ENCODE measurements around the gene SKP2. TPM values are rescaled to one million over a fixed set of nuclear protein-coding genes. Genes with fewer than 3 reads are reported as not detected.
A peak's percentile ranks its signal among the peaks of the same experiment; 100 is the strongest.

Gene SKP2
- total RNA-seq, 2 experiments from 2014 or later = 6.3 to 7.2 TPM

GRCh38 chr5:36150676-36151433 lies 1.1 kb upstream of the SKP2 start:
- peak overlapping the region; percentile 95 for H3K4me3 Mint-ChIP-seq
- intact Hi-C loops (cut with DNase I, micrococcal nuclease) = loop anchor here (2.0 to 10.0 kb wide), 6 partner anchors 92 to 1316 kb away; partner anchors contain the start of genes DNAJC21 (in 1 of the 2), NIPBL (in 1 of the 2), NUP155 (in 1 of the 2) and TTC23L (in 1 of the 2)
- Histone ChIP-seq H3K27me3 (ENCODE audit: control insufficient read depth in 1 of 2, insufficient read depth in 2 of 2, low read length in 2 of 2) (no peaks in the 10 kb centered on the region), H3K36me3 (ENCODE audit: insufficient read depth, low read length) (peaks cover 1% of the 10 kb centered on the region), H3K4me3 (ENCODE audit: low read length) (peak overlapping the region; percentile 92), H3K4me1 (ENCODE audit: insufficient read depth, low read length) (peaks cover 27% of the 10 kb centered on the region), H3K27ac (ENCODE audit: low read depth in 1 of 2, low read length in 2 of 2) (peak overlapping the region; percentile 77 to 82), H3K9me3 (ENCODE audit: control insufficient read depth in 1 of 2, insufficient read depth in 1 of 2, low read length in 2 of 2) (no peaks in the 10 kb centered on the region)
- peak; percentile 19 for ATAC-seq (ENCODE audit: poor library complexity)
- no peaks in the 10 kb centered on the region for H3K9me3 Mint-ChIP-seq
- CTCF ChIA-PET = interaction anchor here (3.8 kb wide), 1 partner anchor 91 kb away, joined by 23 read pairs; the partner anchor contains the start of gene NADK2
- POLR2A ChIA-PET = interaction anchor here (0.6 to 3.7 kb wide), 8 partner anchors 9 to 1221 kb away, joined by 3 to 49 read pairs (median 6); partner anchors contain the start of genes DNAJC21, NADK2 and NIPBL
- DNase-seq = peak in 13 of 14 experiments; percentile 2 to 62 (median 20)
- peak overlapping the region; percentile 86 for H3K27ac Mint-ChIP-seq
- TF ChIP-seq, protein P1, sequence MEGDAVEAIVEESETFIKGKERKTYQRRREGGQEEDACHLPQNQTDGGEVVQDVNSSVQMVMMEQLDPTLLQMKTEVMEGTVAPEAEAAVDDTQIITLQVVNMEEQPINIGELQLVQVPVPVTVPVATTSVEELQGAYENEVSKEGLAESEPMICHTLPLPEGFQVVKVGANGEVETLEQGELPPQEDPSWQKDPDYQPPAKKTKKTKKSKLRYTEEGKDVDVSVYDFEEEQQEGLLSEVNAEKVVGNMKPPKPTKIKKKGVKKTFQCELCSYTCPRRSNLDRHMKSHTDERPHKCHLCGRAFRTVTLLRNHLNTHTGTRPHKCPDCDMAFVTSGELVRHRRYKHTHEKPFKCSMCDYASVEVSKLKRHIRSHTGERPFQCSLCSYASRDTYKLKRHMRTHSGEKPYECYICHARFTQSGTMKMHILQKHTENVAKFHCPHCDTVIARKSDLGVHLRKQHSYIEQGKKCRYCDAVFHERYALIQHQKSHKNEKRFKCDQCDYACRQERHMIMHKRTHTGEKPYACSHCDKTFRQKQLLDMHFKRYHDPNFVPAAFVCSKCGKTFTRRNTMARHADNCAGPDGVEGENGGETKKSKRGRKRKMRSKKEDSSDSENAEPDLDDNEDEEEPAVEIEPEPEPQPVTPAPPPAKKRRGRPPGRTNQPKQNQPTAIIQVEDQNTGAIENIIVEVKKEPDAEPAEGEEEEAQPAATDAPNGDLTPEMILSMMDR (IDR thresholded peaks at IDR 0.05) = no peak
- no peaks in the 10 kb centered on the region for H3K27me3 Mint-ChIP-seq
- peaks cover 70% of the 10 kb centered on the region for H3K4me1 Mint-ChIP-seq (ENCODE audit: low read depth)
- H3K36me3 Mint-ChIP-seq (ENCODE audit: low read depth) = peaks cover 40% of the 10 kb centered on the region

DNA sequence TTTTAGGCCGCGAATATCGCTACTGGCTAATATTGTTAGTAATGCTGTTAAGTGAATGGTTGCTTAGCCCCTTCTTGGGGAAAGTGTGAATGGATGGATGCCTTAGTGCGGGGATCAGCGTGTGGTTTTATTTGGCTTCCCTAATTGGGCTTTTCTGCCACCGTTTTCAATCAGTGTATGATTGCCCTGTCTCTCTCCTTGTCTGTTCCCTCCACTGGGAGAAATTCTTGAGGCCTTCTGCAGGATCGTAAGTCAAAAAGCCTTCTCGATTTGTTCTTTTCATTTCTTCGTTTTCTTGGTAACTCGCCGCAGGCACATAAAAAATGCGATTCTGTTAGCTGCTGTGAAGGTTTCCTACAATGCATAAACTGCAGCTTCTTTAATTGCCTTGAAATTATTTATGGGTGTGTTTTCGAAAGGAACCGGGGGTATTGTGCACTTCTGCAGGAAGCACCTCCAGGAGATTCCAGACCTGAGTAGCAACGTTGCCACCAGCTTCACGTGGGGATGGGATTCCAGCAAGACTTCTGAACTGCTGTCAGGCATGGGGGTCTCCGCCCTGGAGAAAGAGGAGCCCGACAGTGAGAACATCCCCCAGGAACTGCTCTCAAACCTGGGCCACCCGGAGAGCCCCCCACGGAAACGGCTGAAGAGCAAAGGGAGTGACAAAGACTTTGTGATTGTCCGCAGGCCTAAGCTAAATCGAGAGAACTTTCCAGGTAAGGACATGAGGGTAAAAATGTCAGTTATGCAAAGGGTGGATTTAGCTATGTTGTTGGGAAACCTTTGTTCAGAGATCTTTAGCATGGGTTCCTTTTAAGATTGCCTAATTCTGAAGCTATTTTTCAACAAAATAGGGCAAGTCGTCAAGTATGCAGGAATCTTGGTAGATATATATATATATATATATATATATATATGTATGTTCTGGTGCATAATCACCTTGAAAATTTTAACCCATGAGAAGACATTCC lies 700 bp downstream of the SKP2 start:
- Mint-ChIP-seq H3K9me3 (no peaks in the 10 kb centered on the region), H3K36me3 (ENCODE audit: low read depth) (peaks cover 58% of the 10 kb centered on the region), H3K4me1 (ENCODE audit: low read depth) (peaks cover 68% of the 10 kb centered on the region), H3K27ac (peak overlapping the region; percentile 86), H3K4me3 (peak overlapping the region; percentile 95), H3K27me3 (no peaks in the 10 kb centered on the region)
- peak overlapping the region; percentile 92 for H3K4me3 ChIP-seq (ENCODE audit: low read length)
- no peaks in the 10 kb centered on the region for H3K9me3 ChIP-seq (ENCODE audit: control insufficient read depth in 1 of 2, insufficient read depth in 1 of 2, low read length in 2 of 2)
- ATAC-seq (ENCODE audit: poor library complexity) (no peak), DNase-seq (no peak)
- TF ChIP-seq, protein P1 (IDR thresholded peaks at IDR 0.05) = no peak
- peaks cover 14% of the 10 kb centered on the region for H3K36me3 ChIP-seq (ENCODE audit: insufficient read depth, low read length)
- H3K27ac ChIP-seq (ENCODE audit: low read depth in 1 of 2, low read length in 2 of 2) = peak overlapping the region in 1 of 2 donors; percentile 36
- ChIA-PET POLR2A (interaction anchor here (0.9 to 3.7 kb wide), 9 partner anchors 8 to 1237 kb away, joined by 3 to 49 read pairs (median 4); partner anchors contain the start of genes BRIX1, DNAJC21, NADK2 and NIPBL), CTCF (interaction anchor here (0.6 to 3.8 kb wide), 5 partner anchors 13 to 1227 kb away, joined by 3 to 23 read pairs (median 4); partner anchors contain the start of genes NADK2 and WDR70)
- no peaks in the 10 kb centered on the region for H3K27me3 ChIP-seq (ENCODE audit: control insufficient read depth in 1 of 2, insufficient read depth in 2 of 2, low read length in 2 of 2)
- H3K4me1 ChIP-seq (ENCODE audit: insufficient read depth, low read length) = peaks cover 30% of the 10 kb centered on the region
- intact Hi-C loops (cut with DNase I, micrococcal nuclease) = loop anchor here (2.0 to 10.0 kb wide), 7 partner anchors 88 to 1318 kb away; partner anchors contain the start of genes BRIX1 (in 1 of the 2), DNAJC21 (in 1 of the 2), NADK2 (in 1 of the 2) and NIPBL (in 1 of the 2)
